Esophagus muscularis mucosa (tissue), 4 donors: ENCODE results near the gene CYP2D6. TPM values are rescaled to one million over a fixed set of nuclear protein-coding genes. Genes with fewer than 3 reads are reported as not detected.

ENCODE experiments used
- DNase-seq: peaks from one replicate; pipeline ENCODE4 v3.0.0-alpha.2; 2017; ENCODE audit errors: extremely low spot score
- H3K27ac ChIP-seq, 4 donors: fragments of 200-600 bp; sonication (generic); replicated peaks in 1 of 4; 1 replicate in 3 of 4; 2 replicates in 1 of 4; pipeline ENCODE4 v1.5.1; 2016 to 2019; ENCODE audit warnings: mild to moderate bottlenecking in 1 of 4
- H3K27me3 ChIP-seq, 4 donors: fragments of 200-600 bp; sonication (generic); one replicate each; pipeline versions ENCODE4 v1.5.1 to v1.6.0; 2016 to 2019
- H3K36me3 ChIP-seq, 4 donors: fragments of 200-600 bp; sonication (generic); one replicate each; pipeline ENCODE4 v1.5.1; 2016 to 2019
- H3K4me1 ChIP-seq, 4 donors: fragments of 200-600 bp; sonication (generic); one replicate each; pipeline ENCODE4 v1.5.1; 2016 to 2019
- H3K4me3 ChIP-seq, 4 donors: fragments of 200-600 bp; sonication (generic); 1 replicate in 2 of 4; 2 replicates in 2 of 4; pipeline ENCODE4 v1.5.1; 2016 to 2019; ENCODE audit warnings: mild to moderate bottlenecking in 4 of 4, moderate library complexity in 1 of 4
- H3K9me3 ChIP-seq, 4 donors: fragments of 200-600 bp; sonication (generic); 1 replicate in 3 of 4; 2 replicates in 1 of 4; pipeline ENCODE4 v1.5.1; 2016 to 2019
- CTCF ChIP-seq, 3 experiments: fragments of 200-600 bp in 2 of 3; fragments of 450-650 bp in 1 of 3; sonication (generic) in 2 of 3; IDR thresholded peaks; one replicate each; pipeline ENCODE4 v1.5.1; 2017 to 2019; ENCODE audit warnings: antibody characterized with exemption in 3 of 3, mild to moderate bottlenecking in 2 of 3, moderate library complexity in 1 of 3
- EP300 ChIP-seq: sonication (generic); formaldehyde crosslinking; IDR thresholded peaks from one replicate; pipeline ENCODE4 v1.6.1; 2017; ENCODE audit warnings: antibody characterized with exemption
- POLR2A ChIP-seq: fragments of 450-650 bp; IDR thresholded peaks from one replicate; pipeline ENCODE4 v1.6.1; 2017; ENCODE audit warnings: antibody characterized with exemption, moderate library complexity, mild to moderate bottlenecking, low read depth
- POLR2AphosphoS5 ChIP-seq, 2 donors: sonication (generic); formaldehyde crosslinking; IDR thresholded peaks; one replicate each; pipeline ENCODE4 v1.6.1; 2017; ENCODE audit warnings: antibody characterized with exemption in 2 of 2
- WGBS: methylation state at CpG from one replicate; pipeline ENCODE4 v1.1.5; 2018; 5-methylcytosine and 5-hydroxymethylcytosine counted together
- intact Hi-C: fragments of 100-400 bp; cut with DNase I; formaldehyde crosslinking; loops from one replicate; pipeline ENCODE4 v1.15.1; 2023
- total RNA-seq, 4 donors: library from RNA; depleted of rRNA; stranded (reverse); fragments of >200 nt; gene quantifications; one replicate each; pipeline versions ENCODE4 v1.1.0 to v1.2.1, GENCODE V29; 2016

The CYP2D6 gene
- total RNA-seq, 4 donors from 2014 or later: 0.42 to 0.52 TPM; not detected in 2

- Histone ChIP-seq H3K27ac (no peak overlapping the region), H3K36me3 (peaks cover 19 to 58% (median 43%) of the 10 kb centered on the region in 4 donors), H3K9me3 (no peaks in the 10 kb centered on the region), H3K4me1 (peaks cover 39 to 58% (median 46%) of the 10 kb centered on the region in 4 donors), H3K27me3 (no peaks in the 10 kb centered on the region), H3K4me3 (no peak overlapping the region)
- TF ChIP-seq POLR2A (no peak), CTCF (IDR thresholded peaks at IDR 0.05) (no peak), EP300 (no peak), POLR2AphosphoS5 (IDR thresholded peaks at IDR 0.05) (no peak)
- DNase-seq: no peak
- intact Hi-C loops: no loop called here
- WGBS: 90% methylated on average over 8 of the region's 8 CpGs
Measured at GRCh38 chr22:42084874-42085273, 45.7 kb downstream of the CYP2D6 start.

- Histone ChIP-seq H3K4me1 (peaks cover 36 to 54% (median 44%) of the 10 kb centered on the region in 4 donors), H3K27me3 (no peaks in the 10 kb centered on the region), H3K36me3 (peaks cover 19 to 58% (median 43%) of the 10 kb centered on the region in 4 donors), H3K27ac (no peak overlapping the region), H3K9me3 (no peaks in the 10 kb centered on the region), H3K4me3 (no peak overlapping the region)
- TF ChIP-seq POLR2A: no peak
- no peak for TF ChIP-seq POLR2AphosphoS5 (IDR thresholded peaks at IDR 0.05)
- no peak for TF ChIP-seq EP300
- TF ChIP-seq CTCF (IDR thresholded peaks at IDR 0.05): no peak
- WGBS: 92% methylated on average over 4 of the region's 4 CpGs
- intact Hi-C loops: no loop called here
- DNase-seq: no peak
Measured at GRCh38 chr22:42083119-42083518, 47.5 kb downstream of the CYP2D6 start.

GRCh38 chr22:42080287-42080686, 50.3 kb downstream of the CYP2D6 start:
- DNase-seq: no peak
- Histone ChIP-seq H3K27ac (peak overlapping the region; percentile 90 to 99 (median 99)), H3K4me3 (peak overlapping the region; percentile 62 to 79 (median 72)), H3K27me3 (no peaks in the 10 kb centered on the region), H3K4me1 (peaks cover 35 to 61% (median 49%) of the 10 kb centered on the region in 4 donors), H3K9me3 (no peaks in the 10 kb centered on the region), H3K36me3 (peaks cover 6 to 55% (median 45%) of the 10 kb centered on the region in 4 donors)
- peak in 1 of 3 experiments; percentile 4 for TF ChIP-seq CTCF (IDR thresholded peaks at IDR 0.05)
- peak in 1 of 2 donors; percentile 17 for TF ChIP-seq POLR2AphosphoS5 (IDR thresholded peaks at IDR 0.05)
- no peak for TF ChIP-seq POLR2A
- TF ChIP-seq EP300: no peak
- WGBS: 2% methylated on average over 14 of the region's 14 CpGs
- intact Hi-C loops: no loop called here

- peak; percentile 100 for DNase-seq
- H3K4me1 ChIP-seq: peaks cover 40 to 68% (median 56%) of the 10 kb centered on the region in 4 donors
- no peaks in the 10 kb centered on the region for H3K27me3 ChIP-seq
- peak; percentile 95 to 97 for TF ChIP-seq POLR2AphosphoS5 (IDR thresholded peaks at IDR 0.05)
- no peak for TF ChIP-seq CTCF (IDR thresholded peaks at IDR 0.05)
- peak; percentile 84 for TF ChIP-seq POLR2A
- TF ChIP-seq EP300: no peak
- H3K36me3 ChIP-seq: peaks cover 0 to 48% (median 38%) of the 10 kb centered on the region in 4 donors
- intact Hi-C loops: no loop called here
- peak within 1 kb of the TSS; percentile 62 to 79 (median 72) for H3K4me3 ChIP-seq
- no peaks in the 10 kb centered on the region for H3K9me3 ChIP-seq
- 2% methylated on average over 43 of the region's 71 CpGs for WGBS
- peak within 1 kb of the TSS; percentile 90 to 99 (median 99) for H3K27ac ChIP-seq
Measured at GRCh38 chr22:42079319-42080251, 51.0 kb downstream of the CYP2D6 start, which contains the start of gene SMDT1. Gene SMDT1, plus strand, starts transcription at chr22:42079700. Its CDS starts 69 bp downstream, at chr22:42079769.
